Endothelial cell of umbilical vein (primary cell): ENCODE results near the gene UGT1A3.

Source experiments
- CTCF ChIP-seq, 2 donors: IDR thresholded peaks; 1 replicate in 1 of 2; 2 replicates in 1 of 2; pipeline ENCODE4 v1.5.1; 2011; ENCODE audit warnings: low read length in 2 of 2, mild to moderate bottlenecking in 2 of 2, moderate library complexity in 2 of 2, control low read depth in 1 of 2, inconsistent platforms in 1 of 2, low read depth in 1 of 2; ENCODE audit not compliant: insufficient read depth in 1 of 2; ENCODE audit errors: extremely low read depth in 1 of 2
- JUN ChIP-seq: IDR thresholded peaks from 2 replicates; pipeline ENCODE4 v1.6.1; 2011; ENCODE audit warnings: borderline replicate concordance, low read depth; ENCODE audit not compliant: insufficient read length, insufficient read depth
- POLR2A ChIP-seq: IDR thresholded peaks from 2 replicates; pipeline ENCODE4 v1.6.1; 2012; ENCODE audit warnings: low read depth, mild to moderate bottlenecking, control low read depth, low read length
- POLR2AphosphoS5 ChIP-seq: IDR thresholded peaks from 2 replicates; pipeline ENCODE4 v1.6.1; 2012; ENCODE audit warnings: low read depth, mild to moderate bottlenecking, control low read depth, low read length, moderate library complexity; ENCODE audit not compliant: insufficient read depth

GRCh38 chr2:233689031-233689430 lies 39.8 kb upstream of the UGT1A3 start:
- TF ChIP-seq POLR2AphosphoS5 (no peak), CTCF (IDR thresholded peaks at IDR 0.05; ENCODE audit: extremely low read depth in 1 of 2, insufficient read depth in 1 of 2, low read depth in 1 of 2, low read length in 2 of 2) (no peak), JUN (no peak), POLR2A (no peak)
